ENCODE results near the gene BRS3. TPM values are rescaled to one million over a fixed set of nuclear protein-coding genes. Genes with fewer than 3 reads are reported as not detected.

The BRS3 gene
- total and polyA plus RNA-seq, 4 donors = not detected

- Histone ChIP-seq H3K36me3 (ENCODE audit: control insufficient read depth in 1 of 2, insufficient read depth in 2 of 2, low read length in 1 of 2) (no peaks in the 10 kb centered on the region), H3K4me1 (ENCODE audit: control insufficient read depth in 1 of 2, insufficient read depth in 2 of 2, low read length in 2 of 2) (no peaks in the 10 kb centered on the region), H3K9me3 (ENCODE audit: control insufficient read depth, low read length) (no peaks in the 10 kb centered on the region), H3K27ac (ENCODE audit: low read depth in 1 of 2, low read length in 2 of 2) (peak within 1 kb of the TSS in 1 of 2 donors; percentile 71), H3K4me3 (ENCODE audit: low read length in 2 of 2) (peak within 1 kb of the TSS; percentile 72 to 74), H3K27me3 (ENCODE audit: control insufficient read depth in 1 of 2, insufficient read depth in 2 of 2, low read length in 1 of 2) (no peaks in the 10 kb centered on the region)
- 1 to 40% methylated on average over 27 to 35 of the region's 35 CpGs for WGBS, 2 donors
- intact Hi-C loops (cut with DNase I) = loop anchor here in 1 of 2 donors (5.0 kb wide), 2 partner anchors 225 to 525 kb away; partner anchors contain the start of gene MMGT1
- ATAC-seq (ENCODE audit: low FRiP score) (peak; percentile 11), DNase-seq (no peak)
Measured at GRCh38 chrX:136497556-136498052, 9.9 kb downstream of the BRS3 start, which contains the start of gene HTATSF1. TSS of gene HTATSF1 (plus strand) at chrX:136497592. CDS start at chrX:136497685, 93 bp downstream.

GRCh38 chrX:136519069-136519468 lies 31.3 kb downstream of the BRS3 start:
- no peak for ATAC-seq (ENCODE audit: low FRiP score)
- H3K27ac ChIP-seq (ENCODE audit: low read depth in 1 of 2, low read length in 2 of 2) = no peak overlapping the region
- DNase-seq = no peak
- H3K36me3 ChIP-seq (ENCODE audit: control insufficient read depth in 1 of 2, insufficient read depth in 2 of 2, low read length in 1 of 2) = no peaks in the 10 kb centered on the region
- no peak overlapping the region for H3K4me3 ChIP-seq (ENCODE audit: low read length in 2 of 2)
- intact Hi-C loops (cut with DNase I) = no loop called here
- H3K9me3 ChIP-seq (ENCODE audit: control insufficient read depth, low read length) = no peaks in the 10 kb centered on the region
- 62 to 82% methylated on average over 5 of the region's 5 CpGs for WGBS, 2 donors
- H3K4me1 ChIP-seq (ENCODE audit: control insufficient read depth in 1 of 2, insufficient read depth in 2 of 2, low read length in 2 of 2) = no peaks in the 10 kb centered on the region
- no peaks in the 10 kb centered on the region for H3K27me3 ChIP-seq (ENCODE audit: control insufficient read depth in 1 of 2, insufficient read depth in 2 of 2, low read length in 1 of 2)

GRCh38 chrX:136523770-136524169 lies 36.0 kb downstream of the BRS3 start:
- no peaks in the 10 kb centered on the region for H3K4me1 ChIP-seq (ENCODE audit: control insufficient read depth in 1 of 2, insufficient read depth in 2 of 2, low read length in 2 of 2)
- H3K36me3 ChIP-seq (ENCODE audit: control insufficient read depth in 1 of 2, insufficient read depth in 2 of 2, low read length in 1 of 2) = no peaks in the 10 kb centered on the region
- H3K4me3 ChIP-seq (ENCODE audit: low read length in 2 of 2) = no peak overlapping the region
- no peak overlapping the region for H3K27ac ChIP-seq (ENCODE audit: low read depth in 1 of 2, low read length in 2 of 2)
- ATAC-seq (ENCODE audit: low FRiP score) (no peak), DNase-seq (no peak)
- intact Hi-C loops (cut with DNase I) = no loop called here
- no peaks in the 10 kb centered on the region for H3K9me3 ChIP-seq (ENCODE audit: control insufficient read depth, low read length)
- H3K27me3 ChIP-seq (ENCODE audit: control insufficient read depth in 1 of 2, insufficient read depth in 2 of 2, low read length in 1 of 2) = no peaks in the 10 kb centered on the region

- ATAC-seq (ENCODE audit: low FRiP score) (peak; percentile 90), DNase-seq (peak; percentile 83)
- Histone ChIP-seq H3K4me1 (ENCODE audit: control insufficient read depth in 1 of 2, insufficient read depth in 2 of 2, low read length in 2 of 2) (no peaks in the 10 kb centered on the region), H3K27me3 (ENCODE audit: control insufficient read depth in 1 of 2, insufficient read depth in 2 of 2, low read length in 1 of 2) (no peaks in the 10 kb centered on the region), H3K36me3 (ENCODE audit: control insufficient read depth in 1 of 2, insufficient read depth in 2 of 2, low read length in 1 of 2) (no peaks in the 10 kb centered on the region), H3K4me3 (ENCODE audit: low read length in 2 of 2) (no peak overlapping the region), H3K9me3 (ENCODE audit: control insufficient read depth, low read length) (no peaks in the 10 kb centered on the region), H3K27ac (ENCODE audit: low read depth in 1 of 2, low read length in 2 of 2) (no peak overlapping the region)
- intact Hi-C loops (cut with DNase I) = no loop called here
- WGBS, 2 donors = 7 to 15% methylated on average over 2 of the region's 2 CpGs
Measured at GRCh38 chrX:136525738-136526606, 38.2 kb downstream of the BRS3 start.

- intact Hi-C loops (cut with DNase I) = no loop called here
- no peaks in the 10 kb centered on the region for H3K9me3 ChIP-seq (ENCODE audit: control insufficient read depth, low read length)
- ATAC-seq (ENCODE audit: low FRiP score) (no peak), DNase-seq (no peak)
- no peaks in the 10 kb centered on the region for H3K36me3 ChIP-seq (ENCODE audit: control insufficient read depth in 1 of 2, insufficient read depth in 2 of 2, low read length in 1 of 2)
- no peaks in the 10 kb centered on the region for H3K4me1 ChIP-seq (ENCODE audit: control insufficient read depth in 1 of 2, insufficient read depth in 2 of 2, low read length in 2 of 2)
- no peak overlapping the region for H3K27ac ChIP-seq (ENCODE audit: low read depth in 1 of 2, low read length in 2 of 2)
- H3K27me3 ChIP-seq (ENCODE audit: control insufficient read depth in 1 of 2, insufficient read depth in 2 of 2, low read length in 1 of 2) = no peaks in the 10 kb centered on the region
- 73 to 79% methylated on average over 8 of the region's 8 CpGs for WGBS, 2 donors
- no peak overlapping the region for H3K4me3 ChIP-seq (ENCODE audit: low read length in 2 of 2)
Measured at GRCh38 chrX:136528645-136529315, 41.0 kb downstream of the BRS3 start.

- no peak for DNase-seq
- Histone ChIP-seq H3K4me1 (ENCODE audit: control insufficient read depth in 1 of 2, insufficient read depth in 2 of 2, low read length in 2 of 2) (no peaks in the 10 kb centered on the region), H3K9me3 (ENCODE audit: control insufficient read depth, low read length) (no peaks in the 10 kb centered on the region), H3K27me3 (ENCODE audit: control insufficient read depth in 1 of 2, insufficient read depth in 2 of 2, low read length in 1 of 2) (no peaks in the 10 kb centered on the region), H3K36me3 (ENCODE audit: control insufficient read depth in 1 of 2, insufficient read depth in 2 of 2, low read length in 1 of 2) (no peaks in the 10 kb centered on the region), H3K27ac (ENCODE audit: low read depth in 1 of 2, low read length in 2 of 2) (no peak overlapping the region), H3K4me3 (ENCODE audit: low read length in 2 of 2) (no peak overlapping the region)
- no peak for ATAC-seq (ENCODE audit: low FRiP score)
- intact Hi-C loops (cut with DNase I) = no loop called here
- 46 to 72% methylated on average over 2 of the region's 2 CpGs for WGBS, 2 donors
Measured at GRCh38 chrX:136529795-136530194, 42.0 kb downstream of the BRS3 start.

- Histone ChIP-seq H3K9me3 (ENCODE audit: control insufficient read depth, low read length) (no peaks in the 10 kb centered on the region), H3K27me3 (ENCODE audit: control insufficient read depth in 1 of 2, insufficient read depth in 2 of 2, low read length in 1 of 2) (no peaks in the 10 kb centered on the region), H3K36me3 (ENCODE audit: control insufficient read depth in 1 of 2, insufficient read depth in 2 of 2, low read length in 1 of 2) (no peaks in the 10 kb centered on the region), H3K4me3 (ENCODE audit: low read length in 2 of 2) (no peak within 1 kb of the TSS), H3K4me1 (ENCODE audit: control insufficient read depth in 1 of 2, insufficient read depth in 2 of 2, low read length in 2 of 2) (no peaks in the 10 kb centered on the region), H3K27ac (ENCODE audit: low read depth in 1 of 2, low read length in 2 of 2) (no peak within 1 kb of the TSS)
- ATAC-seq (ENCODE audit: low FRiP score) (no peak), DNase-seq (no peak)
- intact Hi-C loops (cut with DNase I) = no loop called here
- WGBS, 2 donors = 78 to 93% methylated on average over 3 of the region's 3 CpGs
Measured at GRCh38 chrX:136531951-136532350, 44.2 kb downstream of the BRS3 start, which contains the start of gene VGLL1. TSS of gene VGLL1 (plus strand) at chrX:136532215. CDS start at chrX:136536021, 3,806 bp downstream.

- DNase-seq = no peak
- 72 to 89% methylated on average over 2 of the region's 2 CpGs for WGBS, 2 donors
- intact Hi-C loops (cut with DNase I) = no loop called here
Measured at GRCh38 chrX:136534131-136534530, 46.4 kb downstream of the BRS3 start.

More at GRCh38 chrX:136534131-136534530, 46.4 kb downstream of the BRS3 start:
- ATAC-seq (ENCODE audit: low FRiP score) = no peak
- H3K27ac ChIP-seq (ENCODE audit: low read depth in 1 of 2, low read length in 2 of 2) = no peak overlapping the region
- no peak overlapping the region for H3K4me3 ChIP-seq (ENCODE audit: low read length in 2 of 2)
- H3K9me3 ChIP-seq (ENCODE audit: control insufficient read depth, low read length) = no peaks in the 10 kb centered on the region
- no peaks in the 10 kb centered on the region for H3K4me1 ChIP-seq (ENCODE audit: control insufficient read depth in 1 of 2, insufficient read depth in 2 of 2, low read length in 2 of 2)
- H3K27me3 ChIP-seq (ENCODE audit: control insufficient read depth in 1 of 2, insufficient read depth in 2 of 2, low read length in 1 of 2) = no peaks in the 10 kb centered on the region
- H3K36me3 ChIP-seq (ENCODE audit: control insufficient read depth in 1 of 2, insufficient read depth in 2 of 2, low read length in 1 of 2) = no peaks in the 10 kb centered on the region
